B cell (primary cell): Measurements from ENCODE around the gene SPDYA.

Source experiments
- CTCF ChIP-seq: fragments of 200-600 bp; IDR thresholded peaks from one replicate; pipeline ENCODE4 v1.8.0; 2022; ENCODE audit warnings: antibody characterized with exemption, mild to moderate bottlenecking
- EZH2 ChIP-seq: IDR thresholded peaks from 2 replicates; pipeline ENCODE4 v1.6.1; 2012; ENCODE audit warnings: borderline replicate concordance, low read depth, mild to moderate bottlenecking, moderate library complexity, low read length; ENCODE audit not compliant: insufficient read depth, poor library complexity, severe bottlenecking

- TF ChIP-seq EZH2 (no peak), CTCF (no peak)
These were observed 45.3 kb downstream of the SPDYA start for GRCh38 chr2:28855977-28856376.
